Fibroblast of the aortic adventitia (primary cell): ENCODE measurements around the gene IL5RA. TPM values are rescaled to one million over a fixed set of nuclear protein-coding genes. Genes with fewer than 3 reads are reported as not detected.

Source experiments
- DNase-seq: peaks from one replicate; pipeline ENCODE4 v3.0.0-alpha.2; 2010; ENCODE audit warnings: low read depth
- H3K4me3 ChIP-seq: 2 replicates; pipeline ENCODE4 v1.5.1; 2011; ENCODE audit warnings: low read depth, mild to moderate bottlenecking, control low read depth, low read length, moderate library complexity
- total RNA-seq: library from RNA; depleted of rRNA; stranded (reverse); fragments of >200 nt; gene quantifications from 2 replicates; pipeline ENCODE4 v1.2.3, GENCODE V29; 2012; ENCODE audit warnings: low replicate concordance
- TF ChIP-seq, protein P1 (sequence below): IDR thresholded peaks from 2 replicates; pipeline ENCODE4 v1.5.1; 2011; ENCODE audit warnings: mild to moderate bottlenecking, low read length, control low read depth, inconsistent platforms; ENCODE audit not compliant: insufficient read depth

IL5RA gene
- total RNA-seq, 1 donor: not detected

DNA sequence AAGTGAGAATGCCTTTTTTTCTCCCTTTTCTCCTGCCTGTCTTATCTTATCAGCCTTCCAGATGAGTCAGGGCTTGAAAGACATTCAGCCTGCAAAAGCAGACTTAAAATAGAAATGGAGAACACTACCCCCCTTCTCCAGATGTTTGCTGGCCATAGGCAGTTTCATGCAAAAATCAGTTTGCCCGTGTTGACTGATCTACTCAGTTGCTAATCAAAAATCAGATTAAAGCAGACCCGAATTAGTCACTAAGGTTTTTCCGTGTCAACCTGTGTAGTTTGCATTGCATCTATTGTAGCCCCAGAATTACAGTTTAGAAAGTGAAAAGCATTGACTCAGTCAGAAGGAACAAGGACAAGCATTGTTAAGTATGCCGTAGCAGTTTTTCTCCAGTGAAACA lies 56.2 kb downstream of the IL5RA start:
- peak; percentile 57 for DNase-seq
- peak overlapping the region; percentile 2 for H3K4me3 ChIP-seq

DNA sequence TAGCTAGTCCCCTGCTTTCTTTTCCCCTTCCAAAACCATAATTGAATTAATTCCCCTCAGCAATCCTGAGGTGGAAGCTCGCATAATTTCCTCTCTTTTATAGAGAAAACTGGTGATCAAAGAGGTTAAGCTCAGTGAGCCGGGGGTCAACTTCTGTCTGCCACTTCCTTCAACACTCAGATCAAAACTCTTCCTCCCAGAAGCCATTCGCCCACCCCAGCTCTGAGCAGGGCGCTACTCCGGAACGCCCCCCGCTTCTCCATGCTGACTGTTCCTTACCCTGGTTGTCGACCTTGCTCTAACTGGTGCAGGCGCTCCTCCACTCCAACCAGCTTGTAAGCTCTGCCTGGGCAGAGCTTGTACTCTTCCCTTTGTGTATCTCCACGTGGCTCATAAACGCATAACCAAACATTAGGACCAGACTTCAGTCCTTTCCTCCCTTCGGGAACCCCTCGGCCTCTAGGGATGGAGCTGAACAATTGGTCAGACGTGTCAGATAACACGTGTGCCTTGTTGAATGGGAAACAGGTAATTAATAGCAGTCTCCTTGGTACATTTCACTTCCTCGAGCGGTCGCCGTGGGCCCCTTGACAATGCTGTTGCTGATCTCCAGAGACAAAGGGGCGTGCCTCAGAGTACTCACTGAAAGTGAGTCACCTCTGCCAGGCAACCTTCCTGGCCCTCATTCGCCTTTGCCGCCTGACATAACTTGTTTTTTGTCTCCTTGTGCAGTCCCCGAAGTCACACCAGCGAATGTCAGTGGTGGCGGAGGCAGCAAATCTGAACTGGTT lies 71.8 kb downstream of the IL5RA start:
- DNase-seq: no peak
- no peak overlapping the region for H3K4me3 ChIP-seq
- TF ChIP-seq, protein P1, sequence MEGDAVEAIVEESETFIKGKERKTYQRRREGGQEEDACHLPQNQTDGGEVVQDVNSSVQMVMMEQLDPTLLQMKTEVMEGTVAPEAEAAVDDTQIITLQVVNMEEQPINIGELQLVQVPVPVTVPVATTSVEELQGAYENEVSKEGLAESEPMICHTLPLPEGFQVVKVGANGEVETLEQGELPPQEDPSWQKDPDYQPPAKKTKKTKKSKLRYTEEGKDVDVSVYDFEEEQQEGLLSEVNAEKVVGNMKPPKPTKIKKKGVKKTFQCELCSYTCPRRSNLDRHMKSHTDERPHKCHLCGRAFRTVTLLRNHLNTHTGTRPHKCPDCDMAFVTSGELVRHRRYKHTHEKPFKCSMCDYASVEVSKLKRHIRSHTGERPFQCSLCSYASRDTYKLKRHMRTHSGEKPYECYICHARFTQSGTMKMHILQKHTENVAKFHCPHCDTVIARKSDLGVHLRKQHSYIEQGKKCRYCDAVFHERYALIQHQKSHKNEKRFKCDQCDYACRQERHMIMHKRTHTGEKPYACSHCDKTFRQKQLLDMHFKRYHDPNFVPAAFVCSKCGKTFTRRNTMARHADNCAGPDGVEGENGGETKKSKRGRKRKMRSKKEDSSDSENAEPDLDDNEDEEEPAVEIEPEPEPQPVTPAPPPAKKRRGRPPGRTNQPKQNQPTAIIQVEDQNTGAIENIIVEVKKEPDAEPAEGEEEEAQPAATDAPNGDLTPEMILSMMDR: no peak

More for the DNA sequence above, 56.2 kb downstream of the IL5RA start:
- TF ChIP-seq, protein P1: no peak

DNA sequence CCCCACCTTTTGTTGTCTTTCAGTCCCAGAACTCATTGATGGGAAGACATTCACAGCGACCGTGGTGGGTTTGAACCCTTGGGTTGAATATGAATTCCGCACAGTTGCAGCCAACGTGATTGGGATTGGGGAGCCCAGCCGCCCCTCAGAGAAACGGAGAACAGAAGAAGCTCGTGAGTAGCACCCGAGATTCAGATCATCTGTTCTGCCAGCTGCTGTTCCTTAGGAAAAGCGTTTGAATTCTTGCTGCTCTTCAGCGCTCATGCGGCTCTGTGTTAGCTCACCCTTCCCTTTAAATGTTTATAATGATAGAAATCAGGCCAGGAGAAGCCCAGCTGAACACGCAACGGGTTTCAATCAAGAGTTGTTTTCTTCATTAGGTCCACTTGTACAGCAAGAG lies 73.0 kb downstream of the IL5RA start:
- TF ChIP-seq, protein P1: no peak
- DNase-seq: no peak
- no peak overlapping the region for H3K4me3 ChIP-seq

DNA sequence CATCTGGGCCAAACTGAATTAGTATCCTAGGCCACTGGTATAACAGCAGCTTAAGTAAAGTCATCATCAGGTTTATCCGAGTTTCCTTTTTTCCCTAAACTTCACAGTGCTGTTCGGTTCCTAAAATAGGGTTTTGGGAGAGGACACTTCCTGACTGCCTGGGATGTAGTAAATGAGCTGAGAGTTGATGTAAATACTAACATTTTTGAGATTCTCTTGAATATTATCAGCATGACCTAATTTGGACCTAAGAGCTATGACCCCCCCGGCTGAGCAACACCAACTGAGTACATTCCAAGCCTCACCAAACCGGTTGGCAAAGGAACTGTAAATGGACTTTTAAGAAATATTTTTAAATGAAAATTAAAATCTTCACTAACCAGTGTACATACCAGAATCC lies 78.8 kb downstream of the IL5RA start:
- TF ChIP-seq, protein P1: no peak
- H3K4me3 ChIP-seq: no peak overlapping the region
- DNase-seq: no peak

DNA sequence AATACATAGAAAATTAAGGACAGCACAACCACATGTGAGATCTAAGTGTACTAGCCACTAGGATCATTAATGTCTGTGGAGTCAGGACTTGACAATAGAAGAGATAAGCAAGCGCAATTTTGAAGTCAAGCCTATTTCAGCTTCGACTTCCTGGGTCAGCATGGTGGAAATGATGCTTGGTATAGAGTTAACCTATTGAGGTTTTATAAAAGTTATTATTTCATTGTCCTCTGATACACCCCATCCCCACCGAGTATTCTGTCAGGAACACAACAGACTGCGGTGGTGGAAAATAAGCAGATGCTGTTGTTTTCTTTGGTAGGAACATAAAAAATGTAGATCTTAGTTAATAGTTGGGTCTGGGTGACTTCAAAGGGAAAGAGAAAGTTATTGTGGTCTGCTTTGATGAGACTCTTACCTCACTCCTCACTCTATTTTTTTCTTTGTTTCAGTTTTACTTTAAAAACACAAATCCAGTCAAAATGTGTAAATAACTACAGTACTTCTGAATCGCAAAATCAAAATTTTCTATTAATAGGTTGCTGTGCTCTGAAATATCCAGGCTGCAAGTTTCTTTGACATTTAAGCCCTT lies 82.1 kb downstream of the IL5RA start:
- H3K4me3 ChIP-seq: no peak overlapping the region
- TF ChIP-seq, protein P1: no peak

DNA sequence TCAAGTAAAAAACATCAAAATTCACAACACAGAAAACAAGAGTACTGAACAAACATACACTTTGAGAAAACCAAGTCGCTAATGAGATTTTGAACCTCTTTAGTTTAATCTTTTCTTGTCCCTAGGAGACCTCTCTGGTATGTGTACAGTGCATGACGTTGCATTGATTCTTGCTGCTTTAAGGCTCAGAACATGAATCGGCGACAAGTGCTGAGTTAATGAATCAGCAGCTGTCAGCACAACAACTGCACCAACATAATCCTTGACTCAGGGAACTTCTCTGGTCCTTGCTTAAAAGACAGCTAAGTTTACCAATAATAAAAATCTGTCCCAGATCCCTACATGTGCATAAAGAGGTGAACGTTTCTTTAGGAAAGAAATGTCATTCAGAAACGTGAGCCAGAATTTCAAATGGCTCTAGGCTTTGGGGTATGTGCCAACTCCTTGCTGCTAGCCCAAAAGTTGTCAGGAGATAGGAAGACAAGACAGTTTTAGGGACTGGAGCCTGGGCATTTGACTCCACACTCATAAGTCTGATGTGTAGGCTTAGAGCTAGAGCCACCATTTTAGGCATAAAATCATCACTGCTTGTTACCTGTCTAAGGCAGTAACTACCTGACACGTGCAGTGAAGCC lies 86.9 kb downstream of the IL5RA start:
- DNase-seq: no peak
- TF ChIP-seq, protein P1: no peak
- H3K4me3 ChIP-seq: no peak overlapping the region

More for the DNA sequence above, 82.1 kb downstream of the IL5RA start:
- DNase-seq: no peak
